CD4-positive, alpha-beta T cell (primary cell): ENCODE data around the gene CRK. TPM values are rescaled to one million over a fixed set of nuclear protein-coding genes. Genes with fewer than 3 reads are reported as not detected.

Experiments used
- ATAC-seq: fragments of 200-7000 bp; cut with Tn5 transposase; one replicate; pipeline ENCODE4 v1.10.0; 2022; ENCODE audit warnings: mild to moderate bottlenecking; ENCODE audit not compliant: poor library complexity
- CTCF ChIA-PET: fragments of 350-600 bp; sonication (Branson Sonifier 250); formaldehyde crosslinking; loops from one replicate; lab custom pipeline; 2021; ENCODE audit warnings: antibody characterized with exemption, inconsistent platforms; lab: Charles Lee
- POLR2A ChIA-PET: fragments of 350-600 bp; sonication (Branson Sonifier 250); formaldehyde crosslinking; loops from one replicate; lab custom pipeline; 2021; ENCODE audit warnings: antibody characterized with exemption, inconsistent platforms; lab: Charles Lee
- DNase-seq, 14 experiments: peaks; one replicate each; pipeline ENCODE4 v3.0.0-alpha.2; 2013 to 2020; ENCODE audit warnings: mixed read lengths in 2 of 14
- H3K27ac ChIP-seq, 2 donors: one replicate each; pipeline versions ENCODE4 v1.5.1 to v1.7.0; 2013; ENCODE audit warnings: low read length in 2 of 2, low read depth in 1 of 2, mild to moderate bottlenecking in 1 of 2
- H3K27me3 ChIP-seq, 2 experiments: 1 replicate in 1 of 2; 2 replicates in 1 of 2; pipeline versions ENCODE4 v1.6.1 to v1.7.0; 2013; ENCODE audit warnings: low read length in 2 of 2, control low read depth in 1 of 2, mild to moderate bottlenecking in 1 of 2, moderate library complexity in 1 of 2; ENCODE audit not compliant: insufficient read depth in 2 of 2, control insufficient read depth in 1 of 2
- H3K36me3 ChIP-seq: one replicate; pipeline ENCODE4 v1.6.1; 2013; ENCODE audit warnings: low read length, control low read depth; ENCODE audit not compliant: insufficient read depth
- H3K4me1 ChIP-seq: one replicate; pipeline ENCODE4 v1.6.1; 2013; ENCODE audit warnings: low read length, control low read depth; ENCODE audit not compliant: insufficient read depth
- H3K4me3 ChIP-seq: one replicate; pipeline ENCODE4 v1.5.1; 2013; ENCODE audit warnings: mild to moderate bottlenecking, low read length, moderate library complexity
- H3K9me3 ChIP-seq, 2 experiments: 1 replicate in 1 of 2; 2 replicates in 1 of 2; pipeline versions ENCODE4 v1.6.1 to v1.7.0; 2013; ENCODE audit warnings: low read length in 2 of 2, mild to moderate bottlenecking in 2 of 2, control low read depth in 1 of 2, moderate library complexity in 1 of 2; ENCODE audit not compliant: control insufficient read depth in 1 of 2, insufficient read depth in 1 of 2
- H3K27ac Mint-ChIP-seq: one replicate; pipeline ENCODE4 v1.8.0; 2020; ENCODE audit warnings: mixed read lengths
- H3K27me3 Mint-ChIP-seq: one replicate; pipeline ENCODE4 v1.8.0; 2021; ENCODE audit warnings: mixed read lengths
- H3K36me3 Mint-ChIP-seq: one replicate; pipeline ENCODE4 v1.8.0; 2021; ENCODE audit warnings: low read depth, mixed read lengths
- H3K4me1 Mint-ChIP-seq: one replicate; pipeline ENCODE4 v1.8.0; 2021; ENCODE audit warnings: low read depth, mixed read lengths
- H3K4me3 Mint-ChIP-seq: one replicate; pipeline ENCODE4 v1.8.0; 2020; ENCODE audit warnings: mild to moderate bottlenecking, mixed read lengths
- H3K9me3 Mint-ChIP-seq: one replicate; pipeline ENCODE4 v1.8.0; 2020; ENCODE audit warnings: mixed read lengths
- intact Hi-C, 2 experiments: fragments of 100-400 bp; cut with DNase I in 1 of 2; cut with micrococcal nuclease in 1 of 2; formaldehyde crosslinking; loops; one replicate each; pipeline versions ENCODE4 v1.15.1 to v1.9.0; 2023 to 2025; cut with DNase I, micrococcal nuclease
- total RNA-seq, 174 experiments: library from RNA in 2 of 174; stranded (reverse) in 2 of 174; gene quantifications; one replicate each; pipeline ENCODE4 v1.2.3 and lab custom pipeline; 2021 to 2026
- TF ChIP-seq, protein P1 (sequence below): fragments of 200-600 bp; IDR thresholded peaks from one replicate; pipeline ENCODE4 v1.8.0; 2022; ENCODE audit warnings: antibody characterized with exemption, mild to moderate bottlenecking

Gene CRK
- total RNA-seq, 2 experiments from 2014 or later = 13.6 to 14.5 TPM

DNA sequence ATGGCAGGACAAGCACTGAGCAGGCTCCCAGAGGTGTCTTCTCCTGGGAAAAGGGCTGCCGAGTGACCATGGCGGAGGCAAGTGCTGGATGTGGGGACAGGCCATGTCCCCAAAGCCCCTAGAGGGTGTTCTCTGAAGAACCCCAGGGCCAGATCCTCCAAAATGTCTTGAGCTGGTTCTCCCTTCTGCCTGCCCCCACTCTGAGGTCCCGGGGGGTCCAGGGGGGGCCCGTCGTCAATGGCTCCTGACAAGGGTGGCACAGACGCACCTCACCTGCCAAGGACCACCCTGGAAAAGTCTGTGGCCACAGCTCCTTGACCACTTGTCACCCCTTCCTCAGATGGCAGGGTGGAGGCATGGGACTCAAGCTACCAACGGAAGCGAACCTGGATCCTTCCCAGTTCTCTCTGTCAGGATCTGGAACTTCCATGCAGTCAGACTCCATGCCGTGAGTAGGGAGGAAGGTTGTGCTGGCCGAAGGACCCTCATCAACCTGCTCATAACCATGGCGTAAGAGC, 38.8 kb upstream of the CRK start:
- Histone ChIP-seq H3K9me3 (no peaks in the 10 kb centered on the region), H3K4me1 (peaks cover 32% of the 10 kb centered on the region), H3K27me3 (no peaks in the 10 kb centered on the region), H3K36me3 (peaks cover 42% of the 10 kb centered on the region), H3K27ac (no peak overlapping the region), H3K4me3 (no peak overlapping the region)
- CTCF ChIA-PET = interaction anchor here (1.3 kb wide), 1 partner anchor 129 kb away, joined by 4 read pairs; no protein-coding TSS in a partner anchor
- TF ChIP-seq, protein P1, sequence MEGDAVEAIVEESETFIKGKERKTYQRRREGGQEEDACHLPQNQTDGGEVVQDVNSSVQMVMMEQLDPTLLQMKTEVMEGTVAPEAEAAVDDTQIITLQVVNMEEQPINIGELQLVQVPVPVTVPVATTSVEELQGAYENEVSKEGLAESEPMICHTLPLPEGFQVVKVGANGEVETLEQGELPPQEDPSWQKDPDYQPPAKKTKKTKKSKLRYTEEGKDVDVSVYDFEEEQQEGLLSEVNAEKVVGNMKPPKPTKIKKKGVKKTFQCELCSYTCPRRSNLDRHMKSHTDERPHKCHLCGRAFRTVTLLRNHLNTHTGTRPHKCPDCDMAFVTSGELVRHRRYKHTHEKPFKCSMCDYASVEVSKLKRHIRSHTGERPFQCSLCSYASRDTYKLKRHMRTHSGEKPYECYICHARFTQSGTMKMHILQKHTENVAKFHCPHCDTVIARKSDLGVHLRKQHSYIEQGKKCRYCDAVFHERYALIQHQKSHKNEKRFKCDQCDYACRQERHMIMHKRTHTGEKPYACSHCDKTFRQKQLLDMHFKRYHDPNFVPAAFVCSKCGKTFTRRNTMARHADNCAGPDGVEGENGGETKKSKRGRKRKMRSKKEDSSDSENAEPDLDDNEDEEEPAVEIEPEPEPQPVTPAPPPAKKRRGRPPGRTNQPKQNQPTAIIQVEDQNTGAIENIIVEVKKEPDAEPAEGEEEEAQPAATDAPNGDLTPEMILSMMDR = no peak
- H3K4me1 Mint-ChIP-seq = peaks cover 25% of the 10 kb centered on the region
- H3K27ac Mint-ChIP-seq = peak overlapping the region; percentile 33
- DNase-seq = no peak
- POLR2A ChIA-PET = interaction anchor here (1.2 kb wide), 1 partner anchor 22 kb away, joined by 4 read pairs; the partner anchor contains the start of gene INPP5K
- ATAC-seq = no peak
- no peaks in the 10 kb centered on the region for H3K9me3 Mint-ChIP-seq
- H3K4me3 Mint-ChIP-seq = no peak overlapping the region
- H3K36me3 Mint-ChIP-seq = peaks cover 53% of the 10 kb centered on the region
- no peaks in the 10 kb centered on the region for H3K27me3 Mint-ChIP-seq
- intact Hi-C loops = loop anchor here in 1 of 2 experiments (5.0 kb wide), 1 partner anchor 37 kb away; the partner anchor contains the start of gene CRK

DNA sequence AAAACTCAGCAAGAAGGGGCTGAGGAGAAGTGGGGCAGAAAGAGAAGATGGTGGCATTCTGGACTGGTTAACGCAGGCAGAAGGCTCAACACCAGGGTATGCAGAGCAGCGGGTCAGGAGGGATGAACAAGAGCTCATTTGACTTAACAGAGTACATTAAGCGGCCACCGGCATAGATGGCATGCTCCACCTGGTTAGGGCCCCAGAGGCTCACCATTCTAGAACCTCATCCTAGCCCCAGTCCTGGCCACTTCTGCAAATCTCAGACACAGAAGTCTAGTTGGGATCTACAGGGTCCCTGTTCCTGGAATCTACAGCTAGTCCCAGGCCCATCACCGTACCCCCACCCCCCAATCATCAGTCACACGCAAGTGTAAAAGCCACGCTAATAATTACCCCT, 38.2 kb upstream of the CRK start:
- H3K9me3 ChIP-seq = no peaks in the 10 kb centered on the region
- Mint-ChIP-seq H3K27me3 (no peaks in the 10 kb centered on the region), H3K27ac (peak overlapping the region; percentile 80), H3K36me3 (peaks cover 47% of the 10 kb centered on the region), H3K4me1 (peaks cover 25% of the 10 kb centered on the region), H3K9me3 (no peaks in the 10 kb centered on the region), H3K4me3 (peak overlapping the region; percentile 91)
- DNase-seq (no peak), ATAC-seq (no peak)
- no peak overlapping the region for H3K4me3 ChIP-seq
- ChIA-PET CTCF (no interaction called here), POLR2A (interaction anchor here (4.1 kb wide), 1 partner anchor 22 kb away, joined by 33 read pairs; the partner anchor contains the start of gene INPP5K)
- H3K36me3 ChIP-seq = peaks cover 37% of the 10 kb centered on the region
- TF ChIP-seq, protein P1 = no peak
- no peaks in the 10 kb centered on the region for H3K27me3 ChIP-seq
- intact Hi-C loops = loop anchor here in 1 of 2 experiments (5.0 kb wide), 1 partner anchor 37 kb away; the partner anchor contains the start of gene CRK
- H3K4me1 ChIP-seq = peaks cover 38% of the 10 kb centered on the region
- H3K27ac ChIP-seq = no peak overlapping the region

DNA sequence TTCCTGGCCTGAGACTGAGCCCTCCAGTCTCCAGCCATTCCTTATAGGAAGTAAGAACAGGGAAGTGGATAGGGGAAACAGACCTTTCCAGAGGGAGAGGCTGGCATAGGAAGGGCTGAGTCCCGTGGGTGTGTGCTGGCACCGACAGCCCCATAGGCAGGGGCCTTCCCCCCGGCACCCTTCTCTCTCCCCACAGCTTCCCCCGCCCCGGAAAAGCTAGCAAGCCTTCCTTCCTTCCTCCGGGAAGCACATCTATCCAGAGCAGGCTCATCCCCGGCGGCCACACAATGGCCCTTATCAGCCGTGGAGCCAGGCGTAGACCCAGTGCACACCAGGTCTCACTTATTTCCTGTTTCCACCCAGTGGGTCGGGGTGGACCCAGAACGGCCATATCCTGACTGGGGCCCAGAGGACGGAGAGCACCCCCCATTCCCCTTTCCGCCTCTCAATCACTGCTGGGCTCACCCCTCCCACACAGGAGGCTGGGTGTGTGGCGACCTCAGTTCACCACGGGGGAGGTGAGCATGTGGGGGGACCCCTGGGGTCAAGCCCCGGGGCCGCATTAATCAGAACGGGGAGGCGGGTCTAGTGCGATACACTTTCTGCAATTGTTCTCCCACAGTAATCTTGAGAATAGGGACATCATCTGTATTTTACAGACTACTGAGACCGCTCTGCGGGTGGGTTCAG, 37.4 kb upstream of the CRK start:
- peak overlapping the region; percentile 91 for H3K4me3 Mint-ChIP-seq
- peaks cover 31% of the 10 kb centered on the region for H3K4me1 Mint-ChIP-seq
- CTCF ChIA-PET = no interaction called here
- H3K4me3 ChIP-seq = no peak overlapping the region
- TF ChIP-seq, protein P1 = no peak
- peaks cover 45% of the 10 kb centered on the region for H3K4me1 ChIP-seq
- H3K36me3 ChIP-seq = peaks cover 36% of the 10 kb centered on the region
- H3K27ac ChIP-seq = no peak overlapping the region
- peak overlapping the region; percentile 80 for H3K27ac Mint-ChIP-seq
- ATAC-seq (no peak), DNase-seq (peak in 2 of 14 experiments; percentile 49 to 51)
- no peaks in the 10 kb centered on the region for H3K9me3 ChIP-seq
- H3K27me3 Mint-ChIP-seq = no peaks in the 10 kb centered on the region
- H3K9me3 Mint-ChIP-seq = no peaks in the 10 kb centered on the region
- H3K27me3 ChIP-seq = no peaks in the 10 kb centered on the region
- H3K36me3 Mint-ChIP-seq = peaks cover 41% of the 10 kb centered on the region
- POLR2A ChIA-PET = interaction anchor here (1.2 to 4.1 kb wide), 3 partner anchors 23 to 37 kb away, joined by 5 to 33 read pairs (median 7); partner anchors contain the start of genes CRK and INPP5K
- intact Hi-C loops = loop anchor here (2.0 to 5.0 kb wide), 2 partner anchors 21 to 36 kb away; partner anchors contain the start of gene CRK (in 1 of the 2)
